Measurements from ENCODE around the gene TNFRSF8.
A peak's percentile ranks its signal among the peaks of the same experiment; 100 is the strongest.

Gene TNFRSF8

DNA sequence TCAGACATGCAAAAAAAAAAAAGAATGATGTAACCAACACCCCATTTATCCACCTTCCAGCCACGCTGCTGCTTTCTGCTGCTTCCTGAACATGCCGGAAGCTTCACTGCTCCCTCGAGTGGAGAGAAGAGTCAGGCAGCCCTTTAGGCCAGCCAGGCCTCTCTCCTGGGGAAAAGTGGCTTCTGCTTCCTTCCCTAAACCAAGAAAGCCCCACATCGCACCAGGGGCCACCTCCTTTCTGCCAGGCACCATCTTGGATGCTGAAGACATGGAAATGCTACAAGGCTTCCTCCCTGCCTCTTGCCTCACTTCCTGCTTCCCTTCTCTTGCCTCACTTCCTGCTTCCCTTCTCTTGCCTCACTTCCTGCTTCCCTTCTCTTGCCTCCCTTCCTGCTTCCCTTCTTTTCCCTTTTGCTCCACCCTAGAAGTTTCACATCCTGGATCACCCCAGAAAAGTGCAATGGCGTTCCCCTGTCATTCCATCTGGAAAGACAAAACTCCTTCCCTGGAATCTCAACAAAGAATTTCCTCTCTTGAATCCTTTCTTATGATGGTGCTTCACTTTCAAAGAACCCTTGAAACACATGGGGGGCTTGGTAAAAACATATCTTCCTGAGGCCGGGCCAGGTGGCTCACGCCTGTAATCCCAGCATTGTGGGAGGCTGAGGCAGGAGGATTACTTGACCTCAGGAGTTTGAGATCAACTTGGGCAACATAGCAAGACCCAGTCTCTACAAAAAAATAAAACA lies 18.7 kb downstream of the TNFRSF8 start:
- Mint-ChIP-seq H3K4me3 (no peak overlapping the region), H3K36me3 (ENCODE audit: low read depth) (peaks cover 9% of the 10 kb centered on the region), H3K27ac (no peak overlapping the region), H3K27me3 (peaks cover 6% of the 10 kb centered on the region), H3K9me3 (peaks cover 12% of the 10 kb centered on the region), H3K4me1 (peaks cover 32% of the 10 kb centered on the region)
- DNase-seq (no peak), ATAC-seq (no peak)

- H3K27ac Mint-ChIP-seq, result no peak overlapping the region
- H3K27me3 Mint-ChIP-seq, result peaks cover under 1% of the 10 kb centered on the region
- H3K9me3 Mint-ChIP-seq, result peaks cover 17% of the 10 kb centered on the region
- no peak overlapping the region for H3K4me3 Mint-ChIP-seq
- no peak for DNase-seq
- peaks cover 43% of the 10 kb centered on the region for H3K4me1 Mint-ChIP-seq
- peaks cover 11% of the 10 kb centered on the region for H3K36me3 Mint-ChIP-seq (ENCODE audit: low read depth)
- ATAC-seq, result no peak
These were observed 19.9 kb downstream of the TNFRSF8 start for GRCh38 chr1:12082988-12083387.

GRCh38 chr1:12083766-12084165 lies 20.7 kb downstream of the TNFRSF8 start:
- Mint-ChIP-seq H3K4me1 (peaks cover 48% of the 10 kb centered on the region), H3K36me3 (ENCODE audit: low read depth) (peaks cover 11% of the 10 kb centered on the region), H3K27ac (no peak overlapping the region)

DNA sequence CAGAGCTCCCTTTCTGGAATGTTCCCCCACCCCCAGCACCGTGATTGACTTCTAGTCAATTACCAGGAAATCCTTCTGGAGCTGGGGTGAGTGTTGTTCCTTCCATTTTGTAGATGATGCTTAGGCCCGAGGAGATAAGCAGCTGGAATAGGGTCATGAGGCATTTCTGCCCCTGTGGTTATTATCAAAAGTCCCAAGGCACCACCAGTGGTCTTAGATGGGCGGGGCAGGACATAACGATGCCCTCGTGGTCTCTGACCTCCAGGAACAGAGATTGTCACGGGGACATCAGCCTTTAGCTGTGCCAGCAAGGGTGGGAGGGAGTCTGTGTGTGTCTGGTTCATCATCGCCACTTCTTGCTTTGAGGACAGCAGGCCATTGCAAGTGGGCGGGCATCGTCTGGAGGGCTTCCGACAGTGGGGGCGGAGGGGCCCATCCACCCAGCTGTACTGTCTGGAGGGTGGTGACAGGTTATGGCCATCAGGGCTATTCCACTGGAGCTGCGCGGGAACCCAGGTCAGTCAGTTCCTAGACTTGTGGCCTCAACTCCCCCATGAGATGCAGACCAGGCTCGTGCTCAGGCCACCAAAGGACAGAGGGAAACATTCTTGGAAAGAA lies 22.6 kb downstream of the TNFRSF8 start:
- H3K4me3 Mint-ChIP-seq, result no peak overlapping the region
- peaks cover 52% of the 10 kb centered on the region for H3K4me1 Mint-ChIP-seq
- H3K9me3 Mint-ChIP-seq, result peaks cover 21% of the 10 kb centered on the region
- ATAC-seq (no peak), DNase-seq (no peak)
- no peaks in the 10 kb centered on the region for H3K27me3 Mint-ChIP-seq
- H3K36me3 Mint-ChIP-seq (ENCODE audit: low read depth), result peaks cover 13% of the 10 kb centered on the region
- H3K27ac Mint-ChIP-seq, result no peak overlapping the region

More at GRCh38 chr1:12083766-12084165, 20.7 kb downstream of the TNFRSF8 start:
- ATAC-seq (no peak), DNase-seq (no peak)
- Mint-ChIP-seq H3K27me3 (no peaks in the 10 kb centered on the region), H3K9me3 (peaks cover 17% of the 10 kb centered on the region), H3K4me3 (no peak overlapping the region)

GRCh38 chr1:12087797-12088314 lies 24.8 kb downstream of the TNFRSF8 start:
- DNase-seq (peak; percentile 77), ATAC-seq (peak; percentile 88)
- H3K36me3 Mint-ChIP-seq (ENCODE audit: low read depth), result peaks cover 10% of the 10 kb centered on the region
- H3K9me3 Mint-ChIP-seq, result peaks cover 19% of the 10 kb centered on the region
- peaks cover 47% of the 10 kb centered on the region for H3K4me1 Mint-ChIP-seq
- peak overlapping the region; percentile 88 for H3K27ac Mint-ChIP-seq
- H3K27me3 Mint-ChIP-seq, result no peaks in the 10 kb centered on the region
- peak overlapping the region; percentile 52 for H3K4me3 Mint-ChIP-seq

DNA sequence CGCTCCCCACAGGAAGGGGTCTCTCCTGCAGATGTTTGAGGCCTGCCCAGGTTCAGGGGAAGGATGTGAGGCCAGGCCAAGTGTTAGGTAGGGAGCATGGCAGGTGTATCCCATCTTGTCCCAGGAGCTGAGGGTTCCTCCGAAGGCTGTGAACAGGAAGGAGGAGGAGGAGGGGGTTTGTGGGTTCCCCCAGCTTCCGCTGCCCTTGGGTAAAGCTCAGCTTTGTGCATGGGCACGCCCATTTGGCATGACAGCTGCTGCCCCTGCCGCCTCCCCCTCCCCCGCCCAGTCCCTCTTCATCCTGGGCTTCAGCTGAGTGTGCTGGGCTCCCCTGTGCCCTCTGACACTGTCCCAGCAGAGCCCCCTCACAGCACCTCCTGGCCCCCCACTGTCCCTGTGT lies 25.5 kb downstream of the TNFRSF8 start:
- H3K4me1 Mint-ChIP-seq, result peaks cover 47% of the 10 kb centered on the region
- peak overlapping the region; percentile 52 for H3K4me3 Mint-ChIP-seq
- DNase-seq (peak; percentile 53), ATAC-seq (peak; percentile 12)
- H3K36me3 Mint-ChIP-seq (ENCODE audit: low read depth), result peaks cover 10% of the 10 kb centered on the region
- H3K9me3 Mint-ChIP-seq, result peaks cover 18% of the 10 kb centered on the region
- peak overlapping the region; percentile 88 for H3K27ac Mint-ChIP-seq
- H3K27me3 Mint-ChIP-seq, result no peaks in the 10 kb centered on the region

- ATAC-seq (no peak), DNase-seq (no peak)
- no peak overlapping the region for H3K27ac Mint-ChIP-seq
- H3K4me3 Mint-ChIP-seq, result no peak overlapping the region
- peaks cover 18% of the 10 kb centered on the region for H3K9me3 Mint-ChIP-seq
- H3K36me3 Mint-ChIP-seq (ENCODE audit: low read depth), result peaks cover 10% of the 10 kb centered on the region
- peaks cover 47% of the 10 kb centered on the region for H3K4me1 Mint-ChIP-seq
- no peaks in the 10 kb centered on the region for H3K27me3 Mint-ChIP-seq
These were observed 27.2 kb downstream of the TNFRSF8 start for GRCh38 chr1:12090326-12090725.

GRCh38 chr1:12091191-12091590 lies 28.1 kb downstream of the TNFRSF8 start:
- peaks cover 8% of the 10 kb centered on the region for H3K36me3 Mint-ChIP-seq (ENCODE audit: low read depth)
- no peak for DNase-seq
- peaks cover 18% of the 10 kb centered on the region for H3K9me3 Mint-ChIP-seq
- H3K4me3 Mint-ChIP-seq, result no peak overlapping the region
- H3K27me3 Mint-ChIP-seq, result no peaks in the 10 kb centered on the region
- no peak for ATAC-seq
- H3K4me1 Mint-ChIP-seq, result peaks cover 42% of the 10 kb centered on the region
- no peak overlapping the region for H3K27ac Mint-ChIP-seq

DNA sequence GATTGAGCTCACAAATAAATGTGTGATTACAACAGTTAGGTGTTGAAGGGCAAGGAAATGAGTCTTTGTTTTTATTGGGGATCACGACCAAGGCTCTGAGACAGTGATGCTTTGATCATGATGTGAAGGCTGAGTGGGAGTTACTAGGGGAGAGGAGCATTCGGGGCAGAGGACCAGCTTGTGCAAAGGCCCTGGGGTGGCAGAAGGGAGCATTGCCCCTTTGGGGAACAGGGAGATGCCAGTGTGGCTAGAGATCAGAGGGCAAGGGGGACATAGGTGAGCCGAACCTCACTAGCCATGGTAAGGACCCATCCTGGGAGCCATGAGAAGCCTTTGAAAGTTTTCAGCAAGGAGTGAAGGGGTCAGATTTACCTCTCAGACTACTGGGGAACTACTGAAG lies 31.1 kb downstream of the TNFRSF8 start:
- ATAC-seq, result no peak
- peaks cover 2% of the 10 kb centered on the region for H3K36me3 Mint-ChIP-seq (ENCODE audit: low read depth)
- no peak overlapping the region for H3K27ac Mint-ChIP-seq
- H3K4me3 Mint-ChIP-seq, result no peak overlapping the region
- peaks cover 14% of the 10 kb centered on the region for H3K4me1 Mint-ChIP-seq
- peaks cover 7% of the 10 kb centered on the region for H3K9me3 Mint-ChIP-seq
- DNase-seq, result no peak
- H3K27me3 Mint-ChIP-seq, result no peaks in the 10 kb centered on the region

- peaks cover 5% of the 10 kb centered on the region for H3K4me1 Mint-ChIP-seq
- H3K36me3 Mint-ChIP-seq (ENCODE audit: low read depth), result no peaks in the 10 kb centered on the region
- no peak overlapping the region for H3K4me3 Mint-ChIP-seq
- ATAC-seq, result peak; percentile 33
- DNase-seq, result no peak
- no peak overlapping the region for H3K27ac Mint-ChIP-seq
- no peaks in the 10 kb centered on the region for H3K27me3 Mint-ChIP-seq
- H3K9me3 Mint-ChIP-seq, result peaks cover 4% of the 10 kb centered on the region
These were observed 32.6 kb downstream of the TNFRSF8 start for GRCh38 chr1:12095452-12096263.

GRCh38 chr1:12096615-12097014 lies 33.5 kb downstream of the TNFRSF8 start:
- Mint-ChIP-seq H3K36me3 (ENCODE audit: low read depth) (no peaks in the 10 kb centered on the region), H3K9me3 (no peaks in the 10 kb centered on the region), H3K4me3 (no peak overlapping the region), H3K27me3 (no peaks in the 10 kb centered on the region), H3K4me1 (no peaks in the 10 kb centered on the region), H3K27ac (no peak overlapping the region)
- ATAC-seq (no peak), DNase-seq (no peak)

DNA sequence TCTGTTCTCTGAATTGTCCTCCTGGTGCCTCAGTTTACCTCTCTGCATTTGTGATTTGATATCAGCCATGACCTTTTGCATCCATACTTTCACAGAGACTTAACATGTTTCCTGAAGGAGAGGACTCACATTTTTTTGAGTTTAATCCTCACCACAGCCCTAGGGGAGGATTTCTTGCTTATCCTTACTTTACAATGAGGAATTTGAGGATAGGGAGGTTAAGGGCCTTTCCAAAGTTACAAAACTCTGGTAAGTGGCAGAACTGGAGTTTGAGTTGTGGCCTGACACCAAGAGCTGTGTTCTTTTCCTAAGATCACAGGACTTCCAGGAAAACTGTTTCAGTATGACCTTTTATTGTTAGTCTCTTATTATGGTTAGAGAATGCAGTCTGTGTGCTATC lies 34.2 kb downstream of the TNFRSF8 start:
- Mint-ChIP-seq H3K27ac (no peak overlapping the region), H3K27me3 (peaks cover 2% of the 10 kb centered on the region), H3K9me3 (no peaks in the 10 kb centered on the region), H3K4me1 (no peaks in the 10 kb centered on the region), H3K4me3 (no peak overlapping the region), H3K36me3 (ENCODE audit: low read depth) (no peaks in the 10 kb centered on the region)
- DNase-seq, result no peak
- no peak for ATAC-seq

DNA sequence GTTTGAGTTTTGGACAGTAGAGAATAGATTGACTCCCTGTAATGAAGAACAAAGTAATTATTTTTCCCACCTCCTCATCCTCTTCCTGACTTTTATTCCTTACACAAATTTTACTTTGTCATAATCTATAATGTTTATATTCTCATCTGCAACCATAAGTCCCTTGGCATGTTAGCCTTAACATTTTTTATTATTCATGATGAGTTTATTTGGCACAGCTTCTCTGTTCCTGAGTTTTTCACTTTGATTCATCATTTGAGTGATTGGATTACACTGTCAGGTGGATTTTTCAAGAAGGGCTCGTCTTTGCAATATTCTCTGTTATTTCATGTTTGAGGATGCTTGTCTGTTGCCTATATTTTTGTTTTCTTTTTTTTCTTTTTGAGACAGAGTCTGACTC lies 35.7 kb downstream of the TNFRSF8 start:
- no peaks in the 10 kb centered on the region for H3K9me3 Mint-ChIP-seq

GRCh38 chr1:12099610-12100009 lies 36.5 kb downstream of the TNFRSF8 start:
- Mint-ChIP-seq H3K27me3 (peaks cover 2% of the 10 kb centered on the region), H3K36me3 (ENCODE audit: low read depth) (no peaks in the 10 kb centered on the region), H3K27ac (no peak overlapping the region), H3K4me3 (no peak overlapping the region), H3K9me3 (no peaks in the 10 kb centered on the region), H3K4me1 (peaks cover 2% of the 10 kb centered on the region)
- ATAC-seq (no peak), DNase-seq (no peak)

More for the DNA sequence above, 35.7 kb downstream of the TNFRSF8 start:
- Mint-ChIP-seq H3K27ac (no peak overlapping the region), H3K4me1 (peaks cover 2% of the 10 kb centered on the region), H3K4me3 (no peak overlapping the region), H3K27me3 (peaks cover 2% of the 10 kb centered on the region), H3K36me3 (ENCODE audit: low read depth) (no peaks in the 10 kb centered on the region)
- ATAC-seq (no peak), DNase-seq (no peak)

All from activated naive CD8-positive, alpha-beta T cell treated with anti-CD3 and anti-CD28 coated beads, Interleukin-2, amount 50 U/mL, for 24 hours (primary cell).